ENCODE measurements around the gene PPIL3. TPM values are rescaled to one million over a fixed set of nuclear protein-coding genes. Genes with fewer than 3 reads are reported as not detected.

The PPIL3 gene
- polyA plus RNA-seq, 3 donors: 12.3 to 34.6 (median 20.4) TPM

- 100% methylated on average over 3 of the region's 9 CpGs for WGBS (ENCODE audit: insufficient coverage)
- no peak for DNase-seq
- Histone ChIP-seq H3K4me2 (replicated peaks; ENCODE audit: extremely low read depth, low read length, poor library complexity, severe bottlenecking) (no peak overlapping the region), H4K20me1 (ENCODE audit: insufficient read depth, low read length) (no peaks in the 10 kb centered on the region), H3K79me2 (ENCODE audit: insufficient read depth, low read length) (no peaks in the 10 kb centered on the region), H3K4me1 (ENCODE audit: control insufficient read depth in 1 of 2, insufficient read depth in 2 of 2, low read length in 2 of 2) (no peaks in the 10 kb centered on the region), H3K9me3 (replicated peaks in 1 of 2; ENCODE audit: control insufficient read depth in 1 of 2, insufficient read depth in 1 of 2, low read length in 2 of 2) (no peaks in the 10 kb centered on the region), H2AFZ (ENCODE audit: insufficient read depth, low read depth, low read length, poor library complexity, severe bottlenecking) (no peak overlapping the region), H3K9ac (ENCODE audit: insufficient read depth, low read length, poor library complexity, severe bottlenecking) (no peak overlapping the region), H3K36me3 (replicated peaks in 1 of 2; ENCODE audit: control insufficient read depth in 1 of 2, insufficient read depth in 2 of 2, low read length in 2 of 2) (peaks cover 5 to 14% of the 10 kb centered on the region in 2 donors), H3K27me3 (ENCODE audit: control insufficient read depth in 2 of 2, insufficient read depth in 2 of 2, low read length in 2 of 2) (no peaks in the 10 kb centered on the region), H3K27ac (ENCODE audit: low read depth in 1 of 2, low read length in 2 of 2) (no peak overlapping the region), H3K4me3 (replicated peaks in 1 of 3; ENCODE audit: low read depth in 2 of 3, low read length in 3 of 3) (no peak overlapping the region)
- Mint-ChIP-seq H3K36me3 (peaks cover 8 to 12% of the 10 kb centered on the region in 2 donors), H3K4me3 (no peak overlapping the region), H3K27ac (no peak overlapping the region), H3K9me3 (no peaks in the 10 kb centered on the region), H3K27me3 (ENCODE audit: low read depth in 3 of 3) (peaks cover 0 to 2% (median 1%) of the 10 kb centered on the region in 3 donors), H3K4me1 (no peaks in the 10 kb centered on the region)
- TF ChIP-seq CTCF (IDR thresholded peaks at IDR 0.05): no peak
- intact Hi-C loops (cut with micrococcal nuclease): no loop called here
Measured at GRCh38 chr2:200828572-200829257, 60.2 kb downstream of the PPIL3 start.

GRCh38 chr2:200828104-200828503 is 60.8 kb downstream of the PPIL3 start:
- no peak overlapping the region for H3K27ac Mint-ChIP-seq
- intact Hi-C loops (cut with micrococcal nuclease): no loop called here
- H3K36me3 ChIP-seq (replicated peaks in 1 of 2; ENCODE audit: control insufficient read depth in 1 of 2, insufficient read depth in 2 of 2, low read length in 2 of 2): peaks cover 5 to 15% of the 10 kb centered on the region in 2 donors

More at GRCh38 chr2:200828104-200828503, 60.8 kb downstream of the PPIL3 start:
- no peak overlapping the region for H3K4me2 ChIP-seq (replicated peaks; ENCODE audit: extremely low read depth, low read length, poor library complexity, severe bottlenecking)
- H3K27me3 Mint-ChIP-seq (ENCODE audit: low read depth in 3 of 3): peaks cover 0 to 2% (median 1%) of the 10 kb centered on the region in 3 donors
- no peaks in the 10 kb centered on the region for H4K20me1 ChIP-seq (ENCODE audit: insufficient read depth, low read length)
- WGBS (ENCODE audit: insufficient coverage): 80% methylated on average over 1 of the region's 2 CpGs
- no peaks in the 10 kb centered on the region for H3K9me3 ChIP-seq (replicated peaks in 1 of 2; ENCODE audit: control insufficient read depth in 1 of 2, insufficient read depth in 1 of 2, low read length in 2 of 2)
- H3K4me3 ChIP-seq (replicated peaks in 1 of 3; ENCODE audit: low read depth in 2 of 3, low read length in 3 of 3): no peak overlapping the region
- H3K36me3 Mint-ChIP-seq: peaks cover 8 to 12% of the 10 kb centered on the region in 2 donors
- no peak for DNase-seq
- H2AFZ ChIP-seq (ENCODE audit: insufficient read depth, low read depth, low read length, poor library complexity, severe bottlenecking): no peak overlapping the region
- no peaks in the 10 kb centered on the region for H3K4me1 Mint-ChIP-seq
- no peak overlapping the region for H3K9ac ChIP-seq (ENCODE audit: insufficient read depth, low read length, poor library complexity, severe bottlenecking)
- TF ChIP-seq CTCF (IDR thresholded peaks at IDR 0.05): no peak
- H3K9me3 Mint-ChIP-seq: no peaks in the 10 kb centered on the region
- no peaks in the 10 kb centered on the region for H3K79me2 ChIP-seq (ENCODE audit: insufficient read depth, low read length)
- H3K4me3 Mint-ChIP-seq: no peak overlapping the region
- no peak overlapping the region for H3K27ac ChIP-seq (ENCODE audit: low read depth in 1 of 2, low read length in 2 of 2)
- no peaks in the 10 kb centered on the region for H3K27me3 ChIP-seq (ENCODE audit: control insufficient read depth in 2 of 2, insufficient read depth in 2 of 2, low read length in 2 of 2)
- H3K4me1 ChIP-seq (ENCODE audit: control insufficient read depth in 1 of 2, insufficient read depth in 2 of 2, low read length in 2 of 2): no peaks in the 10 kb centered on the region
